ENCODE results near the gene LAMA2. TPM values are rescaled to one million over a fixed set of nuclear protein-coding genes. Genes with fewer than 3 reads are reported as not detected.

The LAMA2 gene
- total and polyA plus RNA-seq, 2 of the 13 experiments (the other 11 are each of a cell fraction or from before 2014, with no cell fraction given): 0.11 to 0.28 TPM

DNA sequence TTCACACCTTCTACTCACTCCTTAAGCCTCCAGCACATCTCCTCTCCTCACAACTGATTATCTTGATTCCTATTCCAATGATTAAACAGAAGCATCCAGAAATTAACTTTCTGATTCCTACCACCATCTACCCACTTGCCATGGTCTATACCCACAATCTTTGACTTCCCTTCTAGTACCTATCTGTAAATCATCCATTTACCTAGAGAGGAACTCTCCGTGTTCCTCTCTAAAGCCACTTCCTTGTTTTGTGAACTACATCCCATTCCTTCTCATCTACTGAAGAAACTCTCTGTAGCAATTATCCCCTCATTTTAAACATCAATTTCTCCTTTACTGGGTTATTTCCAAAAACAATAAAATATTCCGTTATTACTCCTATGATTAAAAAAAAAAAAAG lies 659.8 kb downstream of the LAMA2 start:
- Histone ChIP-seq H3K4me1 (ENCODE audit: insufficient read depth, low read length) (no peaks in the 10 kb centered on the region), H3K4me3 (replicated peaks in 1 of 3; ENCODE audit: insufficient read depth in 1 of 3, low read depth in 2 of 3, low read length in 3 of 3) (no peak overlapping the region), H3K36me3 (replicated peaks in 1 of 2; ENCODE audit: control insufficient read depth in 1 of 2, insufficient read depth in 2 of 2, low read length in 2 of 2) (peaks cover 0 to 2% of the 10 kb centered on the region in 2 experiments; a peak in 1 of 5 replicates), H2AFZ (ENCODE audit: low read length) (no peak overlapping the region), H3K79me2 (ENCODE audit: insufficient read depth, low read length) (no peaks in the 10 kb centered on the region), H3K4me2 (ENCODE audit: low read depth, low read length) (no peak overlapping the region), H3K9ac (ENCODE audit: insufficient read depth, low read depth, low read length) (no peak overlapping the region), H4K20me1 (ENCODE audit: insufficient read depth, low read length) (no peaks in the 10 kb centered on the region), H3K27me3 (ENCODE audit: control insufficient read depth in 1 of 2, insufficient read depth in 2 of 2, low read length in 2 of 2) (no peaks in the 10 kb centered on the region), H3K27ac (ENCODE audit: extremely low read length, insufficient read depth, low read length) (no peak overlapping the region), H3K9me3 (ENCODE audit: low read length) (no peaks in the 10 kb centered on the region)
- in situ Hi-C loops (cut with HindIII; ENCODE audit: extremely low pct_ligation_motif_present, low pct_unique_long_range_greater_than_20kb): no loop called here
- DNase-seq (ENCODE audit: low spot score) (no peak), FAIRE-seq (no peak), ATAC-seq (no peak)
- TF ChIP-seq, protein P1, sequence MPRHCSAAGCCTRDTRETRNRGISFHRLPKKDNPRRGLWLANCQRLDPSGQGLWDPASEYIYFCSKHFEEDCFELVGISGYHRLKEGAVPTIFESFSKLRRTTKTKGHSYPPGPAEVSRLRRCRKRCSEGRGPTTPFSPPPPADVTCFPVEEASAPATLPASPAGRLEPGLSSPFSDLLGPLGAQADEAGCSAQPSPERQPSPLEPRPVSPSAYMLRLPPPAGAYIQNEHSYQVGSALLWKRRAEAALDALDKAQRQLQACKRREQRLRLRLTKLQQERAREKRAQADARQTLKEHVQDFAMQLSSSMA (CRISPR knock-in tag; IDR thresholded peaks at IDR 0.05): no peak
- TF ChIP-seq SRSF9 (IDR thresholded peaks at IDR 0.05; ENCODE audit: borderline replicate concordance, insufficient read depth, low read depth, low read length, poor library complexity, severe bottlenecking) (no peak), TOPORS (CRISPR knock-in tag; IDR thresholded peaks at IDR 0.05) (no peak), ZNF777 (CRISPR knock-in tag; IDR thresholded peaks at IDR 0.05) (no peak), ZNF207 (IDR thresholded peaks at IDR 0.05; ENCODE audit: borderline replicate concordance) (no peak), KLF9 (CRISPR knock-in tag; IDR thresholded peaks at IDR 0.05; ENCODE audit: low read depth) (no peak), RXRB (CRISPR knock-in tag; IDR thresholded peaks at IDR 0.05; ENCODE audit: borderline replicate concordance) (no peak), KDM3A (CRISPR knock-in tag; IDR thresholded peaks at IDR 0.05; ENCODE audit: low read depth) (no peak), ZNF75D (CRISPR knock-in tag; IDR thresholded peaks at IDR 0.05; ENCODE audit: borderline replicate concordance) (no peak), ZNF607 (CRISPR knock-in tag; IDR thresholded peaks at IDR 0.05; ENCODE audit: borderline replicate concordance) (no peak)
- TF ChIP-seq, protein P2, sequence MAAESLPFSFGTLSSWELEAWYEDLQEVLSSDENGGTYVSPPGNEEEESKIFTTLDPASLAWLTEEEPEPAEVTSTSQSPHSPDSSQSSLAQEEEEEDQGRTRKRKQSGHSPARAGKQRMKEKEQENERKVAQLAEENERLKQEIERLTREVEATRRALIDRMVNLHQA (CRISPR knock-in tag; IDR thresholded peaks at IDR 0.05): no peak
- TF ChIP-seq, protein P3, sequence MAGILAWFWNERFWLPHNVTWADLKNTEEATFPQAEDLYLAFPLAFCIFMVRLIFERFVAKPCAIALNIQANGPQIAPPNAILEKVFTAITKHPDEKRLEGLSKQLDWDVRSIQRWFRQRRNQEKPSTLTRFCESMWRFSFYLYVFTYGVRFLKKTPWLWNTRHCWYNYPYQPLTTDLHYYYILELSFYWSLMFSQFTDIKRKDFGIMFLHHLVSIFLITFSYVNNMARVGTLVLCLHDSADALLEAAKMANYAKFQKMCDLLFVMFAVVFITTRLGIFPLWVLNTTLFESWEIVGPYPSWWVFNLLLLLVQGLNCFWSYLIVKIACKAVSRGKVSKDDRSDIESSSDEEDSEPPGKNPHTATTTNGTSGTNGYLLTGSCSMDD (CRISPR knock-in tag; IDR thresholded peaks at IDR 0.05): no peak
- TF ChIP-seq, protein P4, sequence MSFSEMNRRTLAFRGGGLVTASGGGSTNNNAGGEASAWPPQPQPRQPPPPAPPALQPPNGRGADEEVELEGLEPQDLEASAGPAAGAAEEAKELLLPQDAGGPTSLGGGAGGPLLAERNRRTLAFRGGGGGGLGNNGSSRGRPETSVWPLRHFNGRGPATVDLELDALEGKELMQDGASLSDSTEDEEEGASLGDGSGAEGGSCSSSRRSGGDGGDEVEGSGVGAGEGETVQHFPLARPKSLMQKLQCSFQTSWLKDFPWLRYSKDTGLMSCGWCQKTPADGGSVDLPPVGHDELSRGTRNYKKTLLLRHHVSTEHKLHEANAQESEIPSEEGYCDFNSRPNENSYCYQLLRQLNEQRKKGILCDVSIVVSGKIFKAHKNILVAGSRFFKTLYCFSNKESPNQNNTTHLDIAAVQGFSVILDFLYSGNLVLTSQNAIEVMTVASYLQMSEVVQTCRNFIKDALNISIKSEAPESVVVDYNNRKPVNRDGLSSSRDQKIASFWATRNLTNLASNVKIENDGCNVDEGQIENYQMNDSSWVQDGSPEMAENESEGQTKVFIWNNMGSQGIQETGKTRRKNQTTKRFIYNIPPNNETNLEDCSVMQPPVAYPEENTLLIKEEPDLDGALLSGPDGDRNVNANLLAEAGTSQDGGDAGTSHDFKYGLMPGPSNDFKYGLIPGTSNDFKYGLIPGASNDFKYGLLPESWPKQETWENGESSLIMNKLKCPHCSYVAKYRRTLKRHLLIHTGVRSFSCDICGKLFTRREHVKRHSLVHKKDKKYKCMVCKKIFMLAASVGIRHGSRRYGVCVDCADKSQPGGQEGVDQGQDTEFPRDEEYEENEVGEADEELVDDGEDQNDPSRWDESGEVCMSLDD (CRISPR knock-in tag; IDR thresholded peaks at IDR 0.05; ENCODE audit: borderline replicate concordance): no peak
- TF ChIP-seq, protein P5, sequence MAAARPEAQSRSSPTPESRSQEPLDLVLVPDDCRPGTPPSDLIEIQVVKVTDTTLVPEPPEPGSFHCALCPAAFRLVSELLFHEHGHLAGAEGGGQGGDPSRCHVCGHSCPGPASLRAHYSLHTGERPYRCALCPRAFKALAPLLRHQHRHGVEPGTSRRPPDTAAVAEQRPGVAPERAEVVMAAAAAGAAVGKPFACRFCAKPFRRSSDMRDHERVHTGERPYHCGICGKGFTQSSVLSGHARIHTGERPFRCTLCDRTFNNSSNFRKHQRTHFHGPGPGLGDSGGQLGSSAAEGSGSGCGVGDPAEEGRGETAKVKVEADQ (CRISPR knock-in tag; IDR thresholded peaks at IDR 0.05; ENCODE audit: borderline replicate concordance): no peak
- 65% methylated on average over 2 of the region's 2 CpGs for WGBS (ENCODE audit: low lambda C conversion rate)
- ChIA-PET POLR2A (no interaction called here), CTCF (ENCODE audit: low intra/inter-chr PET ratio, low total read pairs) (no interaction called here)
- intact Hi-C loops (cut with micrococcal nuclease; ENCODE audit: unreplicated experiment): no loop called here
- no TSS peak for BruUV-seq (replicated peaks)

All from HepG2 (cell line).